Neural crest cell (in vitro differentiated cells): ENCODE data around the gene HOXA9. TPM values are rescaled to one million over a fixed set of nuclear protein-coding genes. Genes with fewer than 3 reads are reported as not detected.

Source experiments
- DNase-seq: peaks from one replicate; pipeline ENCODE4 v3.0.0; 2021; ENCODE audit warnings: low read depth, mixed read lengths, low spot score
- H3K27ac Mint-ChIP-seq: one replicate; pipeline ENCODE4 v1.8.0; 2021; ENCODE audit warnings: mild to moderate bottlenecking, mixed read lengths; ENCODE audit not compliant: unreplicated experiment
- H3K27me3 Mint-ChIP-seq: 2 replicates; pipeline ENCODE4 v1.8.0; 2021; ENCODE audit warnings: low read depth, mild to moderate bottlenecking, mixed read lengths
- H3K36me3 Mint-ChIP-seq: 2 replicates; pipeline ENCODE4 v1.8.0; 2021; ENCODE audit warnings: low read depth, mild to moderate bottlenecking, mixed read lengths
- H3K4me1 Mint-ChIP-seq: 2 replicates; pipeline ENCODE4 v1.8.0; 2021; ENCODE audit warnings: mixed read lengths
- H3K4me3 Mint-ChIP-seq: one replicate; pipeline ENCODE4 v1.8.0; 2021; ENCODE audit warnings: mild to moderate bottlenecking, mixed read lengths
- H3K9me3 Mint-ChIP-seq: 2 replicates; pipeline ENCODE4 v1.8.0; 2021; ENCODE audit warnings: mixed read lengths
- CTCF ChIP-seq: fragments of 200-600 bp; sonication (generic); conservative IDR thresholded peaks from 2 replicates; pipeline ENCODE4 v1.5.0; 2021; ENCODE audit warnings: antibody characterized with exemption, mild to moderate bottlenecking
- total RNA-seq: library from RNA; stranded (reverse); gene quantifications from 2 replicates; pipeline ENCODE4 v1.2.1, GENCODE V29; 2021

HOXA9 gene
- total RNA-seq, 1 donor from 2014 or later, result 9.0 TPM

DNA sequence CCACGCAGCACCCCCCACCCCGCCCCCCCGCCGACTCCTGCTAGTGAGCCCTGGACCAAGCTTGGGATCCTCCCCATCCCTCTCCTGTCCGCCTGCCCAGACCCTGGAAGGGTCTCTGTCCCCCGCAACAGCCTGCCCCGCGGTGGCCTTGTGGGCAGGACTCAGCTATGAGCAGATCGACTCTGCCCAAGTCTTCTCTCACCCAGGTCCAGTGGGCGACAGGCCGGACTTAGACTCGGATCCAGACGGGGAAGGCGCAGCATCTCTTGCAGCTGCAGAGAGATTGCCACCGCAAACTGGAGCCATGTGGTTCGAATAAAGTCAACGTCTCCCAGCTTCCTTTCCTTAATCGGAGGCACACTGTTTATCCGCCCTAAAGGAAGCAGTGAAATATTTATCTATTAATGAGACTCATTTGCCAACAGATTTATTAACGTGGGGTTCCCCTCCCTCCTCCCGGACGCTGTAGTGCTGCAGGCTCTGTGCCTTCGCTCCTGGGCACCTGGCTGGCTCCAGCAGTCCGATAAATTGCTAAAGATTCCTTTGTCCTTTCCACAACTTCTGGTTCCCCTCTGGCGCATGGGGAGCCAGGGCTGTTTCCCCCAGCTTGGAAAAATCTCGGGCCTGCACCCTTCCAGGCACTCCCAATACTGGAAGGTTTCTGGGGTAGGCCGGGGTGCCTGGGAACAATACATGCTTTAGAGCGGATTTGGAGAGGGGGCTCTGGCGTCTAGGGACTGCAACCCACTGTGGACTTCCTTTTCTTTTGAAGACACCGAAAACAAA lies 8.2 kb downstream of the HOXA9 start:
- Mint-ChIP-seq H3K4me1 (peaks cover 22% of the 10 kb centered on the region), H3K36me3 (peaks cover 6% of the 10 kb centered on the region), H3K9me3 (no peaks in the 10 kb centered on the region), H3K27me3 (peaks cover 97% of the 10 kb centered on the region), H3K4me3 (peak overlapping the region; percentile 77), H3K27ac (no peak overlapping the region)
- TF ChIP-seq CTCF, result no peak
- no peak for DNase-seq

DNA sequence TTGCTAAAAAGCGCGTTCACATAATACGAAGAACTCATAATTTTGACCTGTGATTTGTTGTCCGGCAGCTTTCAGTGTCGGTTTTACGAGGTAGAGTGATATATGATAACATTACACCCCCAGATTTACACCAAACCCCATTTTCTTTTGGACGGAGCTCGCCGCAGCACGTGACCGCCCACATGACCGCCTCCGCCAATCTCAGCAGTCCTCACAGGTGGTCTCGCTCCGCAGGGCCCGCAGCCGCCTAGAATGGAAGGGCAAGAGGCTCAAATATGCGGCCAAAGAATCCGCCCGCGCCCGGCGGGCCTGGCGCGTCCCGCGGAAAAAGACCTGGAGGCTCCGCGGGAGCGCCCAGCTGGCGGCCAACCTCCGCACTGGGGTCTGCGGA lies 8.8 kb downstream of the HOXA9 start, which contains the start of gene HOXA7:
Gene HOXA7 (minus strand): TSS at position 168 of the 391 bp plus-strand sequence. CDS start 130 bp downstream, at position 38.
- H3K27me3 Mint-ChIP-seq, result peaks cover 97% of the 10 kb centered on the region
- H3K9me3 Mint-ChIP-seq, result no peaks in the 10 kb centered on the region
- no peak for TF ChIP-seq CTCF
- H3K4me3 Mint-ChIP-seq, result peak within 1 kb of the TSS; percentile 95
- H3K36me3 Mint-ChIP-seq, result peaks cover 6% of the 10 kb centered on the region
- no peak for DNase-seq
- H3K4me1 Mint-ChIP-seq, result peaks cover 25% of the 10 kb centered on the region
- peak within 1 kb of the TSS; percentile 92 for H3K27ac Mint-ChIP-seq

- Mint-ChIP-seq H3K4me1 (peaks cover 30% of the 10 kb centered on the region), H3K27ac (peak overlapping the region; percentile 92), H3K9me3 (no peaks in the 10 kb centered on the region), H3K4me3 (peak overlapping the region; percentile 95), H3K27me3 (peaks cover 98% of the 10 kb centered on the region), H3K36me3 (peaks cover 6% of the 10 kb centered on the region)
- DNase-seq, result no peak
- no peak for TF ChIP-seq CTCF
Observed at GRCh38 chr7:27155816-27156507, 9.4 kb downstream of the HOXA9 start.

GRCh38 chr7:27154901-27155815 lies 10.2 kb downstream of the HOXA9 start:
- no peak for DNase-seq
- Mint-ChIP-seq H3K27ac (peak overlapping the region; percentile 92), H3K36me3 (peaks cover 8% of the 10 kb centered on the region), H3K4me3 (peak overlapping the region; percentile 95), H3K27me3 (peaks cover 100% of the 10 kb centered on the region), H3K4me1 (peaks cover 32% of the 10 kb centered on the region), H3K9me3 (no peaks in the 10 kb centered on the region)
- TF ChIP-seq CTCF, result no peak

- Mint-ChIP-seq H3K9me3 (no peaks in the 10 kb centered on the region), H3K27me3 (peaks cover 100% of the 10 kb centered on the region), H3K36me3 (peaks cover 8% of the 10 kb centered on the region), H3K27ac (no peak overlapping the region), H3K4me3 (peak overlapping the region; percentile 64), H3K4me1 (peaks cover 32% of the 10 kb centered on the region)
- no peak for DNase-seq
- no peak for TF ChIP-seq CTCF
Observed at GRCh38 chr7:27154369-27154768, 11.0 kb downstream of the HOXA9 start.
